ENCODE measurements around the gene RFT1.

GRCh38 chr3:53113293-53114010 lies 16.8 kb downstream of the RFT1 start:
- no peak for TF ChIP-seq CTCF (IDR thresholded peaks at IDR 0.05)
- TF ChIP-seq POLR2A (IDR thresholded peaks at IDR 0.05) = no peak

Measured in uterus (tissue), 2 donors.